ENCODE measurements around the gene ZNF827.

Gene ZNF827

DNA sequence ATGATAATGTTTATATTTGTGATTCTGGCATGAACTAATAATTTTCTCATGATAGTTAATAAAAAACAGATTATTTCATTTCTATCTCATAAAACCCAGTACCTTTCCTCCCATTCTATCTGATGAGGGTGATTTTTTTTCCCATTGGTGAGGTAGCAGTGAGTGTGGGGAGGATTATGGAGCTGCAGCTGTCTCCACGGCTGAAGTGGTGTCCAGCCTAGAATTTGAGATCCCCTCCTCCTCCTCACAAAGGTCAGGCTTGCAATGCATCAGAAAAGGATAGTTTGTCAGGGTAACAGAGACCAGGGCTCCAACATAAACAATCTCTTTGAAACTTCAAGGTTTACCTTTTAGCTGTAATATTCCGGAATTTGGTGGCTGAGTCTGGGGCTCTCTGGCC lies 197.8 kb downstream of the ZNF827 start:
- Histone ChIP-seq H3K36me3 (ENCODE audit: control insufficient read depth, insufficient read depth, low read length) (no peaks in the 10 kb centered on the region), H3K79me2 (no peaks in the 10 kb centered on the region), H3K27ac (no peak overlapping the region), H3K9me3 (ENCODE audit: control insufficient read depth, low read length) (no peaks in the 10 kb centered on the region), H3K4me2 (ENCODE audit: low read length) (no peak overlapping the region), H2AFZ (no peak overlapping the region), H3K9ac (no peak overlapping the region), H3K27me3 (ENCODE audit: control insufficient read depth, insufficient read depth, low read length) (no peaks in the 10 kb centered on the region), H3K4me3 (ENCODE audit: low read depth, low read length) (no peak overlapping the region), H3K4me1 (peaks cover 7% of the 10 kb centered on the region)
- TF ChIP-seq, protein P1, sequence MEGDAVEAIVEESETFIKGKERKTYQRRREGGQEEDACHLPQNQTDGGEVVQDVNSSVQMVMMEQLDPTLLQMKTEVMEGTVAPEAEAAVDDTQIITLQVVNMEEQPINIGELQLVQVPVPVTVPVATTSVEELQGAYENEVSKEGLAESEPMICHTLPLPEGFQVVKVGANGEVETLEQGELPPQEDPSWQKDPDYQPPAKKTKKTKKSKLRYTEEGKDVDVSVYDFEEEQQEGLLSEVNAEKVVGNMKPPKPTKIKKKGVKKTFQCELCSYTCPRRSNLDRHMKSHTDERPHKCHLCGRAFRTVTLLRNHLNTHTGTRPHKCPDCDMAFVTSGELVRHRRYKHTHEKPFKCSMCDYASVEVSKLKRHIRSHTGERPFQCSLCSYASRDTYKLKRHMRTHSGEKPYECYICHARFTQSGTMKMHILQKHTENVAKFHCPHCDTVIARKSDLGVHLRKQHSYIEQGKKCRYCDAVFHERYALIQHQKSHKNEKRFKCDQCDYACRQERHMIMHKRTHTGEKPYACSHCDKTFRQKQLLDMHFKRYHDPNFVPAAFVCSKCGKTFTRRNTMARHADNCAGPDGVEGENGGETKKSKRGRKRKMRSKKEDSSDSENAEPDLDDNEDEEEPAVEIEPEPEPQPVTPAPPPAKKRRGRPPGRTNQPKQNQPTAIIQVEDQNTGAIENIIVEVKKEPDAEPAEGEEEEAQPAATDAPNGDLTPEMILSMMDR (IDR thresholded peaks at IDR 0.05), result no peak

DNA sequence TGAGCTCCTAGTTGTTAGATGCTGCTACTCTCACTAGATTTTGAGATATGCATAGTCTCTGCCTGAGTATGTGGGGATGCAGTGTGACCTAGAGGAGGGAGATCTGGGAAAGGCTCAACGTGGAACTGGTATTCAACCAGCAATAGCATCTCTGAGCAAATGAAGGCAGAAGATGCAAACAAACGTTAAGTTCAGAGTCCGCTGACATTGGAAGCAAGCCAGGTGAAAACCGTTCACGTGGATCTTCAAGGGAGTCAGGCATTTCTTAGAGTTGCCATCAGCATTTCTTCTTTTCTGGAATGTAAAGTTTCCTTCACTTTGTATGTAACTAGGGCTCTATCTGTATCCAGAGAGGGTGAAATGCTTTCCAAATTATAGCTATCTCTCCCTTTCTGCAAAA lies 198.8 kb downstream of the ZNF827 start:
- H3K9me3 ChIP-seq (ENCODE audit: control insufficient read depth, low read length), result no peaks in the 10 kb centered on the region
- peaks cover 7% of the 10 kb centered on the region for H3K4me1 ChIP-seq
- H3K27ac ChIP-seq, result no peak overlapping the region
- no peak overlapping the region for H2AFZ ChIP-seq
- H3K4me2 ChIP-seq (ENCODE audit: low read length), result no peak overlapping the region
- H3K9ac ChIP-seq, result no peak overlapping the region
- H3K4me3 ChIP-seq (ENCODE audit: low read depth, low read length), result no peak overlapping the region
- H3K27me3 ChIP-seq (ENCODE audit: control insufficient read depth, insufficient read depth, low read length), result no peaks in the 10 kb centered on the region
- H3K79me2 ChIP-seq, result no peaks in the 10 kb centered on the region
- H3K36me3 ChIP-seq (ENCODE audit: control insufficient read depth, insufficient read depth, low read length), result no peaks in the 10 kb centered on the region
- TF ChIP-seq, protein P1 (IDR thresholded peaks at IDR 0.05), result no peak

DNA sequence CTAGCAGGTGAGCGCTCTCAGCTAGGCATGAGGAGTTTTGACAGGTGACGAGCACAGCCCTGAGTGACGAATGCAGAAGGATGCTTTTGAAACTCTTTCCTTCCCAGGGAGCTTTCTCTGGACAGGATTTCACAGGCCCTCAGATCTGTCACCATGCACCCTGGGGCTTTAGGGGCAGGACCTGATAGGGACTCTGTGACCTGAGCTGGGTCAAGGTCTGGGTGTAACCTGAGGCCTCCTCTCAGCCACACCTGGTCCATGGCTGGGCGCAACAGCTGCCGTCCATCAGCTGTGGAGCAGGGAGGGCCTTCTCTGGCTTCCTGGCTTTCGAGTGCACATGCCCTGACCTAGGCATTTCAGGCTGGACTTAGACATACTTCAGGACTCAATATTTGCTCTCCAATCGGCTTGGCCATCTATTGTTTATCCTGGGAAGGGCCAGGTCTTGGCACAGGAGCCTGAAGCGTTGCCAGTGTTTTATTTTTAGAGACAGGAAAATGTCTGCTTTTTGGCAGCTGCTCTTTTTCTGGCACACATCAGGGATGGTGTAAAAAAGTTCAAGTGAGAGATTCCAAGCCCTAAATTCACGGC lies 202.3 kb downstream of the ZNF827 start:
- Histone ChIP-seq H2AFZ (peak overlapping the region; percentile 62), H3K79me2 (no peaks in the 10 kb centered on the region), H3K27me3 (ENCODE audit: control insufficient read depth, insufficient read depth, low read length) (no peaks in the 10 kb centered on the region), H3K4me1 (peaks cover 14% of the 10 kb centered on the region), H3K9ac (no peak overlapping the region), H3K9me3 (ENCODE audit: control insufficient read depth, low read length) (no peaks in the 10 kb centered on the region), H3K36me3 (ENCODE audit: control insufficient read depth, insufficient read depth, low read length) (no peaks in the 10 kb centered on the region), H3K4me2 (ENCODE audit: low read length) (peak overlapping the region; percentile 18), H3K4me3 (ENCODE audit: low read depth, low read length) (no peak overlapping the region), H3K27ac (peak overlapping the region; percentile 64)
- TF ChIP-seq, protein P1 (IDR thresholded peaks at IDR 0.05), result no peak

DNA sequence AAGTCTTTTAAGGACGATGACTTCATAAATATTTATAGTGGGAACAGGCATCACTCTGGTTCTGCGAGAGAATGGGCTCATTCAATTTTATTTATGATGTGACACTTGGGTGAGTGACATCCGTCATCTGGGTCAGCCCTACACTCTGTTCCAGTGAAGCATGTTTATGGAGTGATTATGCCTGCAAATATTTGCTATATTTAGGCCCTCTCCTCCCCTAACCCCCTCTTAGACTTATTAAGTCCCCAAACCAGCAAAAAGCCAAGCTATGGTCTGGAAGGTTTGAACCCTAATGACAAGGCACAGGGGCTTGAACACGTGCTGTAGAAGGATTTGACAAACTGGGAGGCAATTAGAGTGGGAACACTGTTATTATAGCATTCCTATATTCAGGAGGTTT lies 202.8 kb downstream of the ZNF827 start:
- Histone ChIP-seq H2AFZ (peak overlapping the region; percentile 62), H3K27ac (peak overlapping the region; percentile 64), H3K27me3 (ENCODE audit: control insufficient read depth, insufficient read depth, low read length) (no peaks in the 10 kb centered on the region), H3K4me3 (ENCODE audit: low read depth, low read length) (no peak overlapping the region), H3K9me3 (ENCODE audit: control insufficient read depth, low read length) (no peaks in the 10 kb centered on the region), H3K36me3 (ENCODE audit: control insufficient read depth, insufficient read depth, low read length) (no peaks in the 10 kb centered on the region), H3K79me2 (no peaks in the 10 kb centered on the region), H3K9ac (no peak overlapping the region), H3K4me2 (ENCODE audit: low read length) (peak overlapping the region; percentile 33), H3K4me1 (peaks cover 14% of the 10 kb centered on the region)
- TF ChIP-seq, protein P1 (IDR thresholded peaks at IDR 0.05), result no peak

DNA sequence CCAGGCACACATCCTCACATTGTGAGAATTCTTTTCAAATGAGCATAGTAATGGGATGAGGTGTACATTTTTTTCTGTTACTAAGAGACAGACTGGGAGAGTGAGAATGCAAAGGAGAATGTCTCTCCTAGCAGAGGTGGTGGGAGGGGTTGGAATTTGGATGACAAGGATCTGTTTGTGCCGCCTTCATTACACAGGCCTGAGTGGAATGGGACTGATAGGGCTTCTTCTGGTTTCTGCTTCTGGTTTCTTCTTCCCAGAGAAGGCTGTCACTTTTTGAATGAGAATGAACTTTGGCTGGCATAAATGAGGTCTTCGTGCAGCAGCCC lies 203.3 kb downstream of the ZNF827 start:
- Histone ChIP-seq H3K4me3 (ENCODE audit: low read depth, low read length) (no peak overlapping the region), H3K4me1 (peaks cover 14% of the 10 kb centered on the region), H3K9ac (no peak overlapping the region), H3K27ac (peak overlapping the region; percentile 91), H3K27me3 (ENCODE audit: control insufficient read depth, insufficient read depth, low read length) (no peaks in the 10 kb centered on the region), H2AFZ (peak overlapping the region; percentile 3), H3K9me3 (ENCODE audit: control insufficient read depth, low read length) (no peaks in the 10 kb centered on the region), H3K79me2 (no peaks in the 10 kb centered on the region), H3K4me2 (ENCODE audit: low read length) (peak overlapping the region; percentile 33), H3K36me3 (ENCODE audit: control insufficient read depth, insufficient read depth, low read length) (no peaks in the 10 kb centered on the region)
- TF ChIP-seq, protein P1 (IDR thresholded peaks at IDR 0.05), result no peak
